Cardiac muscle cell (in vitro differentiated cells and primary cell): ENCODE results near the gene TUBA3E. TPM values are rescaled to one million over a fixed set of nuclear protein-coding genes. Genes with fewer than 3 reads are reported as not detected.
A peak's percentile ranks its signal among the peaks of the same experiment; 100 is the strongest.
"Not testable (repeated sequence)": the region's sequence is repeated elsewhere in the genome, so short reads cannot be mapped to it uniquely, and the experiment has no call there.

Experiments
- DNase-seq, 2 donors: peaks; one replicate each; pipeline versions ENCODE4 v3.0.0 to v3.0.0-alpha.2; 2010 to 2017; ENCODE audit warnings: low read depth in 1 of 2, low spot score in 1 of 2
- H3K27ac ChIP-seq: fragments of 200-600 bp; sonication (generic); 2 replicates; pipeline ENCODE4 v1.5.1; 2016
- H3K27me3 ChIP-seq: fragments of 200-600 bp; sonication (generic); 2 replicates; pipeline ENCODE4 v1.6.0; 2016; ENCODE audit warnings: control low read depth
- H3K36me3 ChIP-seq: fragments of 200-600 bp; sonication (generic); 2 replicates; pipeline ENCODE4 v1.5.1; 2016; ENCODE audit warnings: control low read depth
- H3K4me1 ChIP-seq: fragments of 200-600 bp; sonication (generic); 2 replicates; pipeline ENCODE4 v1.8.1; 2017; ENCODE audit warnings: low read depth, mild to moderate bottlenecking, mixed run types
- H3K4me3 ChIP-seq: fragments of 200-600 bp; sonication (generic); 2 replicates; pipeline ENCODE4 v1.5.1; 2016; ENCODE audit warnings: mild to moderate bottlenecking
- H3K9me3 ChIP-seq: fragments of 200-600 bp; sonication (generic); 2 replicates; pipeline ENCODE4 v1.5.1; 2017; ENCODE audit warnings: low read depth, mild to moderate bottlenecking, control low read depth
- CTCF ChIP-seq: IDR thresholded peaks from 2 replicates; pipeline ENCODE4 v1.5.1; 2012; ENCODE audit warnings: low read depth, mild to moderate bottlenecking, low read length
- polyA plus RNA-seq: library from polyadenylated mRNA; unstranded; fragments of >200 nt; fragmentation: Nextera tagmentation; extraction: Ambion mirVana; gene quantifications from 2 replicates; pipeline ENCODE4 v1.2.1, GENCODE V29; 2016
- total RNA-seq: library from RNA; depleted of rRNA; stranded (reverse); fragments of >200 nt; gene quantifications from 2 replicates; pipeline ENCODE4 v1.2.3, GENCODE V29; 2016

Gene TUBA3E
- total and polyA plus RNA-seq, 2 experiments from 2014 or later, result not detected

GRCh38 chr2:130150181-130151144, 47.8 kb downstream of the TUBA3E start:
- no peak overlapping the region for H3K27ac ChIP-seq
- H3K9me3 ChIP-seq, result no peaks in the 10 kb centered on the region
- no peaks in the 10 kb centered on the region for H3K36me3 ChIP-seq
- no peak overlapping the region for H3K4me3 ChIP-seq
- no peak for DNase-seq
- no peaks in the 10 kb centered on the region for H3K4me1 ChIP-seq
- TF ChIP-seq CTCF, result no peak
- no peaks in the 10 kb centered on the region for H3K27me3 ChIP-seq

GRCh38 chr2:130148515-130148914, 49.7 kb downstream of the TUBA3E start:
- not testable (repeated sequence) for H3K9me3 ChIP-seq, H3K27me3 ChIP-seq, H3K4me1 ChIP-seq, DNase-seq, H3K27ac ChIP-seq, H3K4me3 ChIP-seq, H3K36me3 ChIP-seq

- not testable (repeated sequence) for H3K27ac ChIP-seq, H3K36me3 ChIP-seq, H3K9me3 ChIP-seq, H3K27me3 ChIP-seq, H3K4me1 ChIP-seq
- peak; percentile 41 to 71 for DNase-seq
- H3K4me3 ChIP-seq, result peak within 1 kb of the TSS; percentile 27
These were observed 53.2 kb downstream of the TUBA3E start, which contains the start of gene CCDC74B for GRCh38 chr2:130145006-130145414. TSS of gene CCDC74B (minus strand) at chr2:130145112. CDS start at chr2:130144996, 116 bp downstream.

- not testable (repeated sequence) for H3K27ac ChIP-seq, H3K36me3 ChIP-seq, H3K4me3 ChIP-seq, H3K27me3 ChIP-seq, H3K4me1 ChIP-seq, H3K9me3 ChIP-seq
- DNase-seq, result peak in 1 of 2 donors; percentile 16
These were observed 54.8 kb downstream of the TUBA3E start for GRCh38 chr2:130143266-130144039.

GRCh38 chr2:130142396-130143265, 55.6 kb downstream of the TUBA3E start:
- not testable (repeated sequence) for H3K27ac ChIP-seq, DNase-seq

More at GRCh38 chr2:130142396-130143265, 55.6 kb downstream of the TUBA3E start:
- H3K4me3 ChIP-seq, H3K36me3 ChIP-seq, H3K9me3 ChIP-seq, H3K4me1 ChIP-seq, H3K27me3 ChIP-seq: not testable (repeated sequence)

Other genes with a start within 250 kb of the TUBA3E start
- gene RAB6C, start 218.8 kb downstream of the TUBA3E start, total RNA-seq, result 0.09 TPM in 1 of 2 replicates, not detected in the other
- gene RAB6C, start 218.8 kb downstream of the TUBA3E start, polyA plus RNA-seq, result 0.07 TPM in 1 of 2 replicates, not detected in the other
- gene POTEF, start 69.2 kb downstream of the TUBA3E start, total RNA-seq, result 11.0 and 39.9 TPM in 2 replicates
- gene POTEF, start 69.2 kb downstream of the TUBA3E start, polyA plus RNA-seq, result 14.9 and 22.2 TPM in 2 replicates
- gene CCDC74B, start 53.3 kb downstream of the TUBA3E start, total RNA-seq, result 10.3 and 17.0 TPM in 2 replicates
- 7.8 and 10.9 TPM in 2 replicates for gene CCDC74B, start 53.3 kb downstream of the TUBA3E start, polyA plus RNA-seq
- 44.6 and 51.9 TPM in 2 replicates for gene SMPD4, start 16.8 kb downstream of the TUBA3E start, total RNA-seq
- gene SMPD4, start 16.8 kb downstream of the TUBA3E start, polyA plus RNA-seq, result 41.8 and 50.1 TPM in 2 replicates
- 253 and 266 TPM in 2 replicates for gene MZT2B, start 16.2 kb downstream of the TUBA3E start, total RNA-seq
- gene MZT2B, start 16.2 kb downstream of the TUBA3E start, polyA plus RNA-seq, result 438 and 517 TPM in 2 replicates
- gene IMP4, start 144.5 kb upstream of the TUBA3E start, total RNA-seq, result 91.5 and 92.4 TPM in 2 replicates
- 65.2 and 90.1 TPM in 2 replicates for gene IMP4, start 144.5 kb upstream of the TUBA3E start, polyA plus RNA-seq
- gene PTPN18, start 157.6 kb upstream of the TUBA3E start, total RNA-seq, result 16.7 and 36.3 TPM in 2 replicates
- gene PTPN18, start 157.6 kb upstream of the TUBA3E start, polyA plus RNA-seq, result 27.6 and 39.1 TPM in 2 replicates